Suppressor macrophage (primary cell): ENCODE results near the gene IRGQ.

Source experiments
- DNase-seq, 4 experiments: peaks; one replicate each; pipeline ENCODE4 v3.0.0-alpha.2; 2020 to 2022

The IRGQ gene

GRCh38 chr19:43540381-43540780 is 55.6 kb downstream of the IRGQ start:
- no peak for DNase-seq

DNA sequence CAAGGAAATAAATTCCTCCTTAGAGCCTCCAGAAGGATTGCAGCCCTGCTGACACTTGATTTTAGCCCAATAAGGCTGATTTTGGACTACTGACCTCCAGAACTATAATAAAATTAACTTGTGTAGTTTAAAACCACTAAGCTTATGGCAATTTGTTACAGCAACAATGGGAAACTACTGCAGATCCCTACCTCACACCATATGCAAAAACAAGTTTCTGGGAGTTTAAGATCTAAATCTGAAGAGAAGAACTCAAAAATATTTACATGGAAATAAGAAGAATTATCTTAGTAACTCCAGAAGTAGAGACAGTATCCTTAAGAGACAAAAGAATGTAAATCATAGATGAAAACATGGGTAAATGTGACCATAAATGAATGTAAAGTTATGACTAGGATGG is 57.0 kb downstream of the IRGQ start:
- DNase-seq, result no peak

GRCh38 chr19:43534816-43535761 is 60.8 kb downstream of the IRGQ start:
- DNase-seq, result peak; percentile 19 to 63 (median 46)
